Psoas muscle (tissue), 8 donors: Measurements from ENCODE around the gene ARHGDIG. TPM values are rescaled to one million over a fixed set of nuclear protein-coding genes. Genes with fewer than 3 reads are reported as not detected.
A peak's percentile ranks its signal among the peaks of the same experiment; 100 is the strongest.

Experiments used
- ATAC-seq, 4 donors: fragments of 200-7000 bp; cut with Tn5 transposase; one replicate each; pipeline ENCODE4 v1.9.1; 2020; ENCODE audit warnings: moderate library complexity in 3 of 4, mild to moderate bottlenecking in 2 of 4
- DNase-seq, 2 donors: peaks; one replicate each; pipeline ENCODE4 v3.0.0-alpha.2; 2020
- H3K27ac ChIP-seq: fragments of 200-600 bp; one replicate; pipeline ENCODE4 v1.8.0; 2022
- H3K27me3 ChIP-seq, 3 donors: fragments of 200-600 bp in 1 of 3; one replicate each; pipeline versions ENCODE4 v1.6.1 to v1.8.0; 2013 to 2022; ENCODE audit warnings: low read length in 2 of 3, mild to moderate bottlenecking in 2 of 3, moderate library complexity in 1 of 3; ENCODE audit not compliant: insufficient read depth in 3 of 3
- H3K36me3 ChIP-seq, 2 donors: fragments of 200-600 bp in 1 of 2; one replicate each; pipeline versions ENCODE4 v1.6.1 to v1.8.0; 2013 to 2022; ENCODE audit warnings: low read depth in 1 of 2, mild to moderate bottlenecking in 1 of 2, moderate library complexity in 1 of 2; ENCODE audit not compliant: insufficient read depth in 1 of 2
- H3K4me1 ChIP-seq: fragments of 200-600 bp; one replicate; pipeline ENCODE4 v1.8.0; 2022
- H3K4me3 ChIP-seq: fragments of 200-600 bp; one replicate; pipeline ENCODE4 v1.8.0; 2022; ENCODE audit warnings: mild to moderate bottlenecking
- H3K9me3 ChIP-seq: fragments of 200-600 bp; one replicate; pipeline ENCODE4 v1.8.0; 2022
- WGBS, 3 donors: extraction: QIAGEN DNeasy Blood & Tissue Kit; methylation state at CpG; one replicate each; pipeline versions ENCODE4 v1.1.6 to v1.1.7; 2013; 5-methylcytosine and 5-hydroxymethylcytosine counted together
- intact Hi-C, 2 donors: fragments of 100-400 bp; cut with DNase I; formaldehyde crosslinking; loops; one replicate each; pipeline versions ENCODE4 v1.11.0 to v1.14.2; 2022
- polyA plus RNA-seq, 3 donors: library from polyadenylated mRNA; stranded (reverse); fragments of 200-250 nt; gene quantifications; one replicate each; pipeline ENCODE4 v1.2.3, GENCODE V29; 2013
- total RNA-seq, 4 donors: library from RNA; stranded (reverse); fragmentation: NEBNext Ultra II Directional in 2 of 4; extraction: Animal tissue kit (Norgen Biotek cat#: 25700) in 2 of 4; gene quantifications; one replicate each; pipeline versions ENCODE4 v1.2.1 to v1.2.4, GENCODE V29; 2021 to 2023
- TF ChIP-seq, protein P1 (sequence below): fragments of 200-600 bp; IDR thresholded peaks from one replicate; pipeline ENCODE4 v1.8.0; 2022; ENCODE audit warnings: antibody characterized with exemption
- donor health status: healthy with polysubstance abuse.
- donor health status: DM: no; HTN: no; CAD: no; lungs with moderate emphysema.
- donor health status: Bipolar disorder and iron deficiency.
- donor health status: healthy.
- donor health status: DM: yes; HTN: yes; CAD: no.
- donor health status: DM: no; HTN: no; CAD: no.
- donor health status: DM: no; HTN: no; CAD: no.
- donor health status: DM: yes; HTN: yes; CAD: no.

Gene ARHGDIG
- total and polyA plus RNA-seq, 7 donors, result 0.12 to 4.1 (median 0.44) TPM; not detected in 1

DNA sequence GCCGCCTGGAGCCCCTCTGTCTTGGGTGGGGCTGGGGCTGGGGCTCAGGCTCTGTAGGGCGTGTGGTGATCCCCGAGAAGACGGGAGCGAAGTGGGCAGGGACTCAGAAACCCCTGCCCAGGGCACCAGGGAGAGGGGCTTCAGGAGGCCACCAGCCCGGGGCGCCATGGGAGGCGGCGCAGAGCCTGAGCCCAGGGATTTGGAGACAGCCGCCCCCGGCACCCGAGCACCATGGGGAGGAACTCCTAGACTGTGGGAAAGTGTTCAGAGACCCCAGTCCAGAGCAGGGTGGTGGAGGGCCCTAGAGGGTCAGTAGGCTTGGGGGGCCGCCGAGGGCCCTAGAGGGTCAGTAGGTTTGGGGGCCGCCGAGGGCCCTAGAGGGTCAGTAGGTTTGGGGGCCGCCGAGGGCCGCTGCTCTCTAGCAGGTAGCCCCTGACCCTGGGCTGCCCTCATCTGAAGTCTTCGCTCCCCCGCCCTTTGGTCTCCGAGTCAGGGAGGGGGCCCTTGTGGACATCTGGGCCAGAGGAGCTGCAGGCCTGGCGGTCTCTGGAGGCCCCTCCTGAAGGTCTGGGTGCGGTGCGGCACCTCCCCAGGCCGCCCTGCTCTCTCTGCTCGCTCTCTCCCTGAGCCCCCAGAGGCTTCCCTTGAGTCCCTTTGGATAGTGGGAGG lies 734 bp downstream of the ARHGDIG start:
- ATAC-seq, result no peak
- TF ChIP-seq, protein P1, sequence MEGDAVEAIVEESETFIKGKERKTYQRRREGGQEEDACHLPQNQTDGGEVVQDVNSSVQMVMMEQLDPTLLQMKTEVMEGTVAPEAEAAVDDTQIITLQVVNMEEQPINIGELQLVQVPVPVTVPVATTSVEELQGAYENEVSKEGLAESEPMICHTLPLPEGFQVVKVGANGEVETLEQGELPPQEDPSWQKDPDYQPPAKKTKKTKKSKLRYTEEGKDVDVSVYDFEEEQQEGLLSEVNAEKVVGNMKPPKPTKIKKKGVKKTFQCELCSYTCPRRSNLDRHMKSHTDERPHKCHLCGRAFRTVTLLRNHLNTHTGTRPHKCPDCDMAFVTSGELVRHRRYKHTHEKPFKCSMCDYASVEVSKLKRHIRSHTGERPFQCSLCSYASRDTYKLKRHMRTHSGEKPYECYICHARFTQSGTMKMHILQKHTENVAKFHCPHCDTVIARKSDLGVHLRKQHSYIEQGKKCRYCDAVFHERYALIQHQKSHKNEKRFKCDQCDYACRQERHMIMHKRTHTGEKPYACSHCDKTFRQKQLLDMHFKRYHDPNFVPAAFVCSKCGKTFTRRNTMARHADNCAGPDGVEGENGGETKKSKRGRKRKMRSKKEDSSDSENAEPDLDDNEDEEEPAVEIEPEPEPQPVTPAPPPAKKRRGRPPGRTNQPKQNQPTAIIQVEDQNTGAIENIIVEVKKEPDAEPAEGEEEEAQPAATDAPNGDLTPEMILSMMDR, result no peak
- Histone ChIP-seq H3K36me3 (no peaks in the 10 kb centered on the region), H3K27ac (no peak overlapping the region), H3K9me3 (no peaks in the 10 kb centered on the region), H3K4me3 (peak overlapping the region; percentile 57), H3K4me1 (peaks cover 6% of the 10 kb centered on the region), H3K27me3 (peaks cover 0 to 32% (median 13%) of the 10 kb centered on the region in 3 donors)
- intact Hi-C loops, result no loop called here
- peak in 1 of 2 donors; percentile 50 for DNase-seq
- WGBS, 3 donors, result 31 to 40% (median 36%) methylated on average over 17 to 27 of the region's 27 CpGs

DNA sequence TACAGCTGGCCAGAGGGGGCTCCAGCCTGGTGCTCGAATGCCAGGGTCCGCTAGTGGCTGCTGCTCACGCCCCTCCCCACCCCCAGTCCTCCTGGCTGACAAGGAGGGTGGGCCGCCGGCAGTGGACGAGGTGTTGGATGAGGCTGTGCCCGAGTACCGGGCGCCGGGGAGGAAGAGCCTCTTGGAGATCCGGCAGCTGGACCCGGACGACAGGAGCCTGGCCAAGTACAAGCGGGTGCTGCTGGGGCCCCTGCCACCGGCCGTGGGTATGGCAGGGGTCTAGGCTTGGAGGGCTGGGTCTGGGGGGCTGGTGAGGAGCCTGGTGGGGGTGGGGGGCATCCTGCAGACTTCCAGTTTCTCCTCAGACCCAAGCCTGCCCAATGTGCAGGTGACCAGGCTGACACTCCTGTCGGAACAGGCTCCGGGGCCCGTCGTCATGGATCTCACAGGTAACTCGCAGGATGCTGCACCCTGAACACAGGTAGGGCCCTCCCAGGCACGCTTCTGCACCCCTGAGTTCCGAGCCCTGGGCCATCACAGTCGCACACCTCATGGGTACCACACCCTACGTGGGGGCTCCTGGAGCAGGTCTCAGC lies 1.4 kb downstream of the ARHGDIG start:
- H3K9me3 ChIP-seq, result no peaks in the 10 kb centered on the region
- peak in 1 of 2 donors; percentile 48 for DNase-seq
- H3K27ac ChIP-seq, result no peak overlapping the region
- H3K4me1 ChIP-seq, result peaks cover 6% of the 10 kb centered on the region
- H3K36me3 ChIP-seq, result no peaks in the 10 kb centered on the region
- intact Hi-C loops, result loop anchor here in 1 of 2 donors (2.0 kb wide), 1 partner anchor 59 kb away; no protein-coding TSS in a partner anchor
- TF ChIP-seq, protein P1, result no peak
- H3K27me3 ChIP-seq, result peaks cover 0 to 27% (median 12%) of the 10 kb centered on the region in 3 donors
- 46 to 50% (median 49%) methylated on average over 25 of the region's 25 CpGs for WGBS, 3 donors
- H3K4me3 ChIP-seq, result no peak overlapping the region
- ATAC-seq, result no peak

DNA sequence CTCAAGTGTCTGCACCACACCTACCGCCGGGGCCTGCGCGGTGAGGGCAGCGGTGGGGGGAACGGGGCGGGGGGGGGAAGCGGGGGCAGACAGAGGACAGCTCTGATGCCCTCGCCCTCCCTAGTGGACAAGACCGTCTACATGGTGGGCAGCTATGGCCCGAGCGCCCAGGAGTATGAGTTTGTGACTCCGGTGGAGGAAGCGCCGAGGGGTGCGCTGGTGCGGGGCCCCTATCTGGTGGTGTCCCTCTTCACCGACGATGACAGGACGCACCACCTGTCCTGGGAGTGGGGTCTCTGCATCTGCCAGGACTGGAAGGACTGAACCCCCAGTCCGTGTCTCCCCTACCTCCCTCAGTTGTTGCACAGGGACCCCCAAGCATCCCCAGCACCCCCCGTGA lies 2.1 kb downstream of the ARHGDIG start:
- peak in 1 of 2 donors; percentile 51 for DNase-seq
- peaks cover 6% of the 10 kb centered on the region for H3K4me1 ChIP-seq
- no peak overlapping the region for H3K4me3 ChIP-seq
- peaks cover 0 to 5% of the 10 kb centered on the region in 2 donors for H3K36me3 ChIP-seq
- intact Hi-C loops, result loop anchor here in 1 of 2 donors (2.0 kb wide), 1 partner anchor 58 kb away; no protein-coding TSS in a partner anchor
- TF ChIP-seq, protein P1, result no peak
- peaks cover 0 to 27% (median 12%) of the 10 kb centered on the region in 3 donors for H3K27me3 ChIP-seq
- ATAC-seq, result no peak
- H3K9me3 ChIP-seq, result no peaks in the 10 kb centered on the region
- no peak overlapping the region for H3K27ac ChIP-seq
- WGBS, 3 donors, result 76 to 81% (median 78%) methylated on average over 19 to 22 of the region's 22 CpGs

DNA sequence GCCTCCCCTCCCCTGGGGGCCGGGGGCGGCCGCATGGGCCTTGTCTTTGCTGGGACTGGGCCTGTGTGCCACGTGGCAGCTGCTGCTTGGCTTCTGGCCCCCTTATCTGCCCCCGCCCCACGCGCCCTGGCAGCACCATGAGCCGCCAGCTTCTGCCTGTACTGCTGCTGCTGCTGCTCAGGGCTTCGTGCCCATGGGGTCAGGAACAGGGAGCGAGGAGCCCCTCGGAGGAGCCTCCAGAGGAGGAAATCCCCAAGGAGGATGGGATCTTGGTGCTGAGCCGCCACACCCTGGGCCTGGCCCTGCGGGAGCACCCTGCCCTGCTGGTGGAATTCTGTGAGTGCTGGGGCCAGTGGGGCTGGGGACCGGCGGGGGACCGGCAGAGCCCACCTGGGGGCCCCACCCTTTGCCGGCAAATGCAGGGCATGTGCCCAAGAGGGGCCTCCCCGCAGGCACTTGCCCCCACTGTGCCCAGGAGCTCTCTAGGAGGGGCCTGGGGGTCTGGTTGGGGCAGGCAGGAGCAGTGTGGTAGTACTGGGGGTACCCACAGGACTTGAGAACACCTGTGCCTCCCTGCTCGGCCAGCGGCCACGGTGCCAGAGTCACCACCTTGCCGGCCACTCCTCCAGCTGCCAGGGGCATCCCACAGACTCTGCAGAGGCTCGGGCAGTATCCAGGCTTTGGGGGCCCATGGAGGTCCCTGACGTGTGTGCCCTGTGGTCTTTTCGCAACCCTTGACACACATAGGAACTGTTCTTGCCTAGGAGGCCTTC lies 2.8 kb downstream of the ARHGDIG start, which contains the start of gene PDIA2:
Gene PDIA2 (plus strand): TSS at position 132 of the 773 bp plus-strand sequence. CDS start 6 bp downstream, at position 138.
- no peak within 1 kb of the TSS for H3K4me3 ChIP-seq
- peaks cover 6% of the 10 kb centered on the region for H3K4me1 ChIP-seq
- intact Hi-C loops, result loop anchor here in 1 of 2 donors (2.0 kb wide), 1 partner anchor 58 kb away; no protein-coding TSS in a partner anchor
- peaks cover 0 to 12% of the 10 kb centered on the region in 2 donors for H3K36me3 ChIP-seq
- H3K27ac ChIP-seq, result no peak within 1 kb of the TSS
- TF ChIP-seq, protein P1, result no peak
- no peak for ATAC-seq
- WGBS, 3 donors, result 53 to 67% (median 65%) methylated on average over 21 to 25 of the region's 25 CpGs
- peak in 1 of 2 donors; percentile 43 for DNase-seq
- H3K27me3 ChIP-seq, result peaks cover 0 to 27% (median 12%) of the 10 kb centered on the region in 3 donors
- no peaks in the 10 kb centered on the region for H3K9me3 ChIP-seq
